ENCODE measurements around the gene MDP1.
"Not testable (repeated sequence)": the region's sequence is repeated elsewhere in the genome, so short reads cannot be mapped to it uniquely, and the experiment has no call there.

MDP1 gene

GRCh38 chr14:24246765-24247212 lies 30.9 kb upstream of the MDP1 start:
- no peak for TF ChIP-seq CTCF (IDR thresholded peaks at IDR 0.05; ENCODE audit: control extremely low read depth, extremely low read depth, low read depth, missing control alignments)
- POLR2A ChIA-PET: interaction anchor here (1.0 to 2.3 kb wide), 3 partner anchors 23 to 33 kb away, joined by 4 to 9 read pairs (median 5); partner anchors contain the start of gene RABGGTA
- DNase-seq (ENCODE audit: extremely low spot score): peak; percentile 67
- CTCF ChIA-PET: interaction anchor here (0.7 to 10.1 kb wide), 14 partner anchors 10 to 185 kb away, joined by 3 to 323 read pairs (median 4); partner anchors contain the start of genes CIDEB, DHRS1, LTB4R and LTB4R2

DNA sequence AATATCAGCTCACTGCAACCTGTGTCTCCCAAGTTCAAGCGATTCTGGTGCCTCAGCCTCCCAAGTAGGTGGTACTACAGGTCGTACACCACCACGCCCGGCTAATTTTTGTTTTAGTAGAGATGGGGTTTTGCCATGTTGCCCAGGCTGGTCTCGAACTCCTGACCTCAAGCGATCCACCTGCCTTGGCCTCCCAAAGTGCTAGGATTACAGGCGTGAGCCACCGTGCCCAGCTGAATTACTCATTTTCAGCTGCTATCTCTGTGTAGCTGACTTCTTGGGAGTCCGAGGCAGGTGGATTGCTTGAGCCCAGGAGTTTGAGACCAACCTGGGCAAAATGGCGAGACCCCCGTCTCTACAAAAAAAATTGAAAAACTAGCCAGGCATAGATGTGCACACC lies 29.5 kb upstream of the MDP1 start:
- CTCF ChIA-PET: interaction anchor here (1.1 to 10.1 kb wide), 6 partner anchors 9 to 186 kb away, joined by 3 to 323 read pairs (median 18); partner anchors contain the start of genes CIDEB, DHRS1, LTB4R and LTB4R2
- POLR2A ChIA-PET: not testable (repeated sequence)

DNA sequence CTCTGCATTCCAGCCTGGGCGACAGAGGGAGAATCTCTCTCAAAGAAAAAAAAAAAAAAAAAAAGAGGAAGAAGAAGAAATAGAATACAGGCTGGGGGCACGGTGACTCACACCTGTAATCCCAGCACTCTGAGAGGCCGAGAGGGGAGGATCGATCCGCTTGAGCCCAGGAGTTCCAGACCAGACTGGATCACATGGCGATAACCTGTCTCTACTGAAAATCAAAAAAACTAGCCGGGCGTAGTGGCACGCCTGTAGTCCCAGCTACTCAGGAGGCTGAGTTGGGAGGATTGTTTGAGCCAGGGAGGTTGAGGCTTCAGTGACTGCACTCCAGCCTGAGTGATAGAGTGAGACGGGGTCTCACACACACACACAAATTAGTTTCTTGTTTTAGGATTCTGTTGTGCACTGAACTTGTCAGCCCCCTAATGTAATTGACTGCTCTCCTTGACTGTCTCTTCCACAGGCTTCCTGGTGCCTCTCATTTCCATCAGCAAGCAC lies 27.5 kb upstream of the MDP1 start:
- POLR2A ChIA-PET: interaction anchor here (1.4 to 1.9 kb wide), 6 partner anchors 27 to 65 kb away, joined by 5 to 13 read pairs (median 10); partner anchors contain the start of genes CIDEB, RABGGTA and TM9SF1
- CTCF ChIA-PET: interaction anchor here (0.7 to 10.1 kb wide), 29 partner anchors 9 to 193 kb away, joined by 3 to 323 read pairs (median 10); partner anchors contain the start of genes CBLN3, CIDEB, DHRS1 and EMC9
- DNase-seq (ENCODE audit: extremely low spot score): no peak
- no peak for TF ChIP-seq CTCF (IDR thresholded peaks at IDR 0.05; ENCODE audit: control extremely low read depth, extremely low read depth, low read depth, missing control alignments)

More for the DNA sequence above, 29.5 kb upstream of the MDP1 start:
- not testable (repeated sequence) for DNase-seq (ENCODE audit: extremely low spot score)

DNA sequence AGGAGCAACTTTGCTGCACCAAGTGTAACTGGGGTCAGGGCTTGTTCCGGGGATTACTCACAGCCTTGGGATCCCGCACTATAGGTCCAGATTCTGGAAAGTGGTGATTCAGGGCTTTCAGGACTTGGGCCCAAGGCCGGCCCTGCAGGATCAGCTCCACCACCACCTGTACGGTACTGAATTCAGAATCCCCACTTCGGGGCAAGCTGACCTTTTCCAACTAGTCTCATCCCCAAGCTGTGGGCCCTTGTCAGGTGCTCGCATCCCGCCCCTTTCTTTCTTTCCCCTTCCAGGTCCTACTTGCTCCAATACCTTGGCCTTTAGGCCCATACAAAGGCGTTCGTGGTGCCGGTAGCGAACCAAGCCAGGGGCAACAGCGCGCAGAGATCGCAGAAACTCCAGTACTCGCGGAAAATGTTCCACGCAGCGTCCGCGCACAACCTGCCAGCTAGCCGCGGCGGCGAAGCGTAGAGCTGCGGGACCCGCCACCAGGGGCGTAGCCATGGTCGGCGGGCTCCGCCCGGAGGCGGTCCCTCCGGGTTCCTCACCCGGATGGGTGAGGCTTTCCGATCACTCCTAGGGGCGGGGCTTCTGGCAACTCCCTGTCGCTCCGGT lies 26.1 kb upstream of the MDP1 start:
- peak; percentile 97 for DNase-seq (ENCODE audit: extremely low spot score)
- ChIA-PET CTCF (interaction anchor here (0.7 to 10.1 kb wide), 40 partner anchors 9 to 610 kb away, joined by 3 to 323 read pairs (median 6); partner anchors contain the start of genes CBLN3, CIDEB, DHRS1 and EMC9), POLR2A (interaction anchor here (0.7 to 1.9 kb wide), 20 partner anchors 9 to 195 kb away, joined by 3 to 13 read pairs (median 4); partner anchors contain the start of genes CHMP4A, CIDEB, DHRS1 and GMPR2)
- TF ChIP-seq CTCF (IDR thresholded peaks at IDR 0.05; ENCODE audit: control extremely low read depth, extremely low read depth, low read depth, missing control alignments): peak; percentile 11

DNA sequence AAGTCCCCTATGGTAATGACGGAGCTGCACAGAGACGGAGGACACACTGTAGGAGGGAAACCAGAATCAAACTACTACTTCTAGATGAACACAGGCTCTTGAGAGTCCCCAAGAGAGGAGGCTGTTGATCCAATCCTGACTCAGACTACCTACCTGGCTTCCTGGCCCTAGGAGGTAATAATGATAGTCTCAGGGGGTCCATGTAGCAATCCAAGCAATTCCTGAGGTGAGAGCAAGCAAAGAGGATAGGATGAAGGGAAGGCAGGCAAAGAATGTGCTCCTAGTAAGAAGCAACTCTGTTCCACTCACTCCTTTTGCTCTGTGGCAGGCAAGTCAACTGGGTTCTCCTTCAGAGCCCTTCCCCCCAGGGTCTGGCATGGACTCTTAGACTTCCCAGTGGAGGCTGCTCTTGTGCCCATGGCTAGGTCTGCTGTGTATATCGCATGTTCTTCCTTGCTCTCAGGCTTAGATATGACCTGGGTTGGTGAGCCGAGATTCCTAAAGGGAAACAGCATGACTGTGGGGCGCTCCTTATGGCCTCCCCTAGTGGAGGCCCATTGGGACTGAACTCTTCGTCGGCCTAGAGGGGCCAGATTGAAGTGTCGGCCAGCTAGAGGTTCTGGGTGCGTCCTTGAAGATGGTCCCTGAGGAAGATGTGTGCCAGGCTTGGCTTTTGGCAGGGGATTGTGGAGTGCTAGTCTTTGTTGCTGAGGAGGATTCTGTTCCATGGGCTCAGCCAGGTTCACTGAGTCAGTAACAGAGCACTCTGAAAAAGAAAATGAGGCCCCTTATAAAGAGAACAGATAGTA lies 24.4 kb upstream of the MDP1 start:
- ChIA-PET POLR2A (no interaction called here), CTCF (interaction anchor here (0.8 to 10.1 kb wide), 9 partner anchors 7 to 191 kb away, joined by 3 to 323 read pairs (median 22); partner anchors contain the start of genes CBLN3, CIDEB, DHRS1 and GMPR2)
- TF ChIP-seq CTCF (IDR thresholded peaks at IDR 0.05; ENCODE audit: control extremely low read depth, extremely low read depth, low read depth, missing control alignments): no peak
- no peak for DNase-seq (ENCODE audit: extremely low spot score)

DNA sequence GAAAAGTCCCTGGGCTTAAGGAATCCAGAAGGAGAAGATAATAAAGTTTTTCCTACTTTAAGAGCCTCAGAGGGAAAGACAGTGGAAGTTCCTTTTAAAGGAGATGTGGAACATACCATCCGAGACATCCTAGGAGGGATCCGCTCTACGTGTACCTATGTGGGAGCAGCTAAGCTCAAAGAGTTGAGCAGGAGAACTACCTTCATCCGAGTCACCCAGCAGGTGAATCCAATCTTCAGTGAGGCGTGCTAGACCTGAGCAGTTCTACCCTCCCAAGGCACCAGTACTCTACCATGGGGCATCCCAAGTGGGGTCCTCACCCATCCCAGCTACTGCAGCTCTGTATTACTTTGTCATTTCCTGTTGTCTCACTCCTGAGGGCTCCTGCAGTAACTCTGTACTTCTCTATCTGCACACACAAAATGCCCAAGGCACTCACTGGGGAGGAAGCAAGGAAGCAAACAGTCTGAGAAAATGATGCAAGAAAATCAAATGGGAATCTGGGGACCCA lies 22.7 kb upstream of the MDP1 start:
- POLR2A ChIA-PET: interaction anchor here (0.9 kb wide), 1 partner anchor 25 kb away, joined by 3 read pairs; the partner anchor contains the start of gene CHMP4A
- no peak for TF ChIP-seq CTCF (IDR thresholded peaks at IDR 0.05; ENCODE audit: control extremely low read depth, extremely low read depth, low read depth, missing control alignments)

More for the DNA sequence above, 22.7 kb upstream of the MDP1 start:
- DNase-seq (ENCODE audit: extremely low spot score): no peak
- CTCF ChIA-PET: interaction anchor here (1.4 to 7.5 kb wide), 9 partner anchors 19 to 194 kb away, joined by 3 to 56 read pairs (median 9); partner anchors contain the start of genes CHMP4A, CIDEB, DHRS1 and IRF9
